CD14-positive monocyte (primary cell): ENCODE measurements around the gene COG2. TPM values are rescaled to one million over a fixed set of nuclear protein-coding genes. Genes with fewer than 3 reads are reported as not detected.

ENCODE experiments used
- DNase-seq, 3 donors: peaks; one replicate each; pipeline ENCODE4 v3.0.0-alpha.2; 2011 to 2022
- H2AFZ ChIP-seq: 2 replicates; pipeline ENCODE4 v1.6.0; 2012; ENCODE audit warnings: mild to moderate bottlenecking, low read depth, low read length, inconsistent platforms; ENCODE audit not compliant: insufficient read depth, poor library complexity, severe bottlenecking
- H3K27ac ChIP-seq, 2 donors: 1 replicate in 1 of 2; 2 replicates in 1 of 2; pipeline ENCODE4 v1.5.1; 2012 to 2013; ENCODE audit warnings: low read length in 2 of 2, control low read depth in 1 of 2, inconsistent platforms in 1 of 2, low read depth in 1 of 2, mild to moderate bottlenecking in 1 of 2
- H3K27me3 ChIP-seq, 2 donors: one replicate each; pipeline versions ENCODE4 v1.6.0 to v1.6.1; 2011 to 2013; ENCODE audit warnings: low read length in 2 of 2; ENCODE audit not compliant: control insufficient read depth in 2 of 2, insufficient read depth in 2 of 2
- H3K36me3 ChIP-seq, 2 donors: replicated peaks in 1 of 2; 1 replicate in 1 of 2; 2 replicates in 1 of 2; pipeline versions ENCODE4 v1.5.1 to v1.6.1; 2012 to 2013; ENCODE audit warnings: low read length in 2 of 2, control low read depth in 1 of 2, inconsistent platforms in 1 of 2, mild to moderate bottlenecking in 1 of 2; ENCODE audit not compliant: insufficient read depth in 2 of 2, control insufficient read depth in 1 of 2
- H3K4me1 ChIP-seq, 2 donors: 1 replicate in 1 of 2; 2 replicates in 1 of 2; pipeline versions ENCODE4 v1.5.1 to v1.6.1; 2012 to 2013; ENCODE audit warnings: low read length in 2 of 2, control low read depth in 1 of 2, inconsistent platforms in 1 of 2, mild to moderate bottlenecking in 1 of 2, moderate library complexity in 1 of 2; ENCODE audit not compliant: insufficient read depth in 2 of 2, control insufficient read depth in 1 of 2
- H3K4me2 ChIP-seq: replicated peaks from 2 replicates; pipeline ENCODE3; 2012; ENCODE audit warnings: low read length, moderate library complexity, mild to moderate bottlenecking; ENCODE audit not compliant: poor library complexity, severe bottlenecking; ENCODE audit errors: extremely low read depth
- H3K4me3 ChIP-seq, 3 experiments: fragments of 200-600 bp in 1 of 3; sonication (generic) in 1 of 3; replicated peaks in 1 of 3; 1 replicate in 2 of 3; 2 replicates in 1 of 3; pipeline ENCODE4 v1.5.1; 2011 to 2013; ENCODE audit warnings: low read length in 3 of 3, mild to moderate bottlenecking in 3 of 3, control low read depth in 2 of 3, low read depth in 2 of 3, inconsistent platforms in 1 of 3, moderate library complexity in 1 of 3
- H3K79me2 ChIP-seq: 2 replicates; pipeline ENCODE4 v1.6.0; 2012; ENCODE audit warnings: mild to moderate bottlenecking, control low read depth, inconsistent platforms, low read length, moderate library complexity; ENCODE audit not compliant: insufficient read depth
- H3K9ac ChIP-seq: 2 replicates; pipeline ENCODE4 v1.6.0; 2017; ENCODE audit warnings: low read length, mild to moderate bottlenecking; ENCODE audit not compliant: insufficient read depth, poor library complexity, severe bottlenecking
- H3K9me3 ChIP-seq, 2 donors: replicated peaks in 1 of 2; 1 replicate in 1 of 2; 2 replicates in 1 of 2; pipeline versions ENCODE4 v1.5.1 to v1.6.1; 2012 to 2013; ENCODE audit warnings: low read length in 2 of 2, control low read depth in 1 of 2; ENCODE audit not compliant: control insufficient read depth in 1 of 2, insufficient read depth in 1 of 2
- H4K20me1 ChIP-seq: 2 replicates; pipeline ENCODE4 v1.6.0; 2012; ENCODE audit warnings: mild to moderate bottlenecking, low read length, control low read depth, moderate library complexity; ENCODE audit not compliant: insufficient read depth
- H3K27ac Mint-ChIP-seq, 7 donors: one replicate each; pipeline ENCODE4 v1.8.0; 2020; ENCODE audit warnings: mild to moderate bottlenecking in 7 of 7, mixed read lengths in 7 of 7, moderate library complexity in 6 of 7, inconsistent platforms in 2 of 7
- H3K27me3 Mint-ChIP-seq, 3 donors: one replicate each; pipeline ENCODE4 v1.8.0; 2021 to 2022; ENCODE audit warnings: low read depth in 3 of 3, mild to moderate bottlenecking in 3 of 3, mixed read lengths in 3 of 3, moderate library complexity in 3 of 3, inconsistent platforms in 1 of 3
- H3K36me3 Mint-ChIP-seq, 2 donors: one replicate each; pipeline ENCODE4 v1.8.0; 2020; ENCODE audit warnings: mixed read lengths in 2 of 2, inconsistent platforms in 1 of 2, mild to moderate bottlenecking in 1 of 2
- H3K4me1 Mint-ChIP-seq: one replicate; pipeline ENCODE4 v1.8.0; 2020; ENCODE audit warnings: mild to moderate bottlenecking, mixed read lengths
- H3K4me3 Mint-ChIP-seq, 2 donors: one replicate each; pipeline ENCODE4 v1.8.0; 2020; ENCODE audit warnings: mild to moderate bottlenecking in 2 of 2, mixed read lengths in 2 of 2, moderate library complexity in 1 of 2
- H3K9me3 Mint-ChIP-seq, 7 donors: one replicate each; pipeline ENCODE4 v1.8.0; 2020 to 2022; ENCODE audit warnings: mixed read lengths in 7 of 7, mild to moderate bottlenecking in 6 of 7, moderate library complexity in 6 of 7, inconsistent platforms in 2 of 7
- CTCF ChIP-seq: fragments of 200-600 bp; IDR thresholded peaks from one replicate; pipeline ENCODE4 v1.8.0; 2022; ENCODE audit warnings: antibody characterized with exemption, mild to moderate bottlenecking
- WGBS: methylation state at CpG from one replicate; pipeline ENCODE4 v1.1.5; 2013; ENCODE audit warnings: missing lambda C conversion rate; ENCODE audit not compliant: insufficient coverage; 5-methylcytosine and 5-hydroxymethylcytosine counted together
- intact Hi-C, 2 donors: fragments of 100-400 bp; cut with micrococcal nuclease; formaldehyde crosslinking; loops; one replicate each; pipeline versions ENCODE4 v1.15.0 to v1.15.1; 2023
- polyA plus RNA-seq, 3 donors: library from polyadenylated mRNA; depleted of rRNA in 1 of 3; unstranded in 2 of 3; stranded (reverse) in 1 of 3; fragments of 300-500 nt in 2 of 3; fragments of >200 nt in 1 of 3; fragmentation: Illumina TruSeq in 2 of 3; gene quantifications; 1 replicate in 2 of 3; 2 replicates in 1 of 3; pipeline ENCODE4 v1.2.3, GENCODE V29; 2012 to 2021

The COG2 gene
- polyA plus RNA-seq, 3 donors, result 16.7 to 30.4 (median 24.7) TPM

- no peak overlapping the region for H3K27ac Mint-ChIP-seq
- Histone ChIP-seq H3K4me3 (no peak overlapping the region), H3K27ac (no peak overlapping the region), H3K9me3 (no peaks in the 10 kb centered on the region), H3K4me1 (peaks cover 18 to 25% of the 10 kb centered on the region in 2 donors), H2AFZ (no peak overlapping the region), H3K4me2 (no peak overlapping the region), H3K36me3 (peaks cover 2 to 16% of the 10 kb centered on the region in 2 donors), H3K27me3 (no peaks in the 10 kb centered on the region), H3K79me2 (peaks cover 99% of the 10 kb centered on the region), H3K9ac (no peak overlapping the region), H4K20me1 (peaks cover 92% of the 10 kb centered on the region)
- H3K9me3 Mint-ChIP-seq, result peaks cover 0 to 2% (median 0%) of the 10 kb centered on the region in 7 donors
- intact Hi-C loops, result loop anchor here in 1 of 2 donors (10.0 kb wide), 1 partner anchor 687 kb away; the partner anchor contains the start of genes EXOC8 and SPRTN
- no peak for DNase-seq
- no peak for TF ChIP-seq CTCF
- no peak overlapping the region for H3K4me3 Mint-ChIP-seq
- H3K4me1 Mint-ChIP-seq, result peaks cover 38% of the 10 kb centered on the region
- H3K36me3 Mint-ChIP-seq, result peaks cover 10 to 16% of the 10 kb centered on the region in 2 donors
- no CpG with 5 or more reads among the region's 5 CpGs for WGBS
- no peaks in the 10 kb centered on the region for H3K27me3 Mint-ChIP-seq
Observed at GRCh38 chr1:230647321-230647720, 5.0 kb downstream of the COG2 start.

- peaks cover 13 to 19% of the 10 kb centered on the region in 2 donors for H3K36me3 Mint-ChIP-seq
- H3K4me3 Mint-ChIP-seq, result no peak overlapping the region
- TF ChIP-seq CTCF, result no peak
- Histone ChIP-seq H3K27me3 (no peaks in the 10 kb centered on the region), H3K9ac (no peak overlapping the region), H3K9me3 (no peaks in the 10 kb centered on the region), H3K79me2 (peaks cover 100% of the 10 kb centered on the region), H3K27ac (no peak overlapping the region), H3K36me3 (peaks cover 2 to 16% of the 10 kb centered on the region in 2 donors), H3K4me3 (no peak overlapping the region), H3K4me1 (peaks cover 15 to 20% of the 10 kb centered on the region in 2 donors), H3K4me2 (no peak overlapping the region), H4K20me1 (peaks cover 99% of the 10 kb centered on the region), H2AFZ (no peak overlapping the region)
- H3K9me3 Mint-ChIP-seq, result peaks cover 0 to 2% (median 0%) of the 10 kb centered on the region in 7 donors
- H3K27ac Mint-ChIP-seq, result no peak overlapping the region
- intact Hi-C loops, result loop anchor here in 1 of 2 donors (10.0 kb wide), 1 partner anchor 687 kb away; the partner anchor contains the start of genes EXOC8 and SPRTN
- H3K27me3 Mint-ChIP-seq, result no peaks in the 10 kb centered on the region
- peaks cover 32% of the 10 kb centered on the region for H3K4me1 Mint-ChIP-seq
- no CpG with 5 or more reads among the region's 3 CpGs for WGBS
- no peak for DNase-seq
Observed at GRCh38 chr1:230648114-230648513, 5.8 kb downstream of the COG2 start.
